CD14-positive monocyte (primary cell): ENCODE results near the gene CCND3. TPM values are rescaled to one million over a fixed set of nuclear protein-coding genes. Genes with fewer than 3 reads are reported as not detected.
"Not testable (repeated sequence)": the region's sequence is repeated elsewhere in the genome, so short reads cannot be mapped to it uniquely, and the experiment has no call there.

Source experiments
- DNase-seq, 3 donors: peaks; one replicate each; pipeline ENCODE4 v3.0.0-alpha.2; 2011 to 2022
- H2AFZ ChIP-seq: 2 replicates; pipeline ENCODE4 v1.6.0; 2012; ENCODE audit warnings: mild to moderate bottlenecking, low read depth, low read length, inconsistent platforms; ENCODE audit not compliant: insufficient read depth, poor library complexity, severe bottlenecking
- H3K27ac ChIP-seq, 2 donors: 1 replicate in 1 of 2; 2 replicates in 1 of 2; pipeline ENCODE4 v1.5.1; 2012 to 2013; ENCODE audit warnings: low read length in 2 of 2, control low read depth in 1 of 2, inconsistent platforms in 1 of 2, low read depth in 1 of 2, mild to moderate bottlenecking in 1 of 2
- H3K27me3 ChIP-seq, 2 donors: one replicate each; pipeline versions ENCODE4 v1.6.0 to v1.6.1; 2011 to 2013; ENCODE audit warnings: low read length in 2 of 2; ENCODE audit not compliant: control insufficient read depth in 2 of 2, insufficient read depth in 2 of 2
- H3K36me3 ChIP-seq, 2 donors: replicated peaks in 1 of 2; 1 replicate in 1 of 2; 2 replicates in 1 of 2; pipeline versions ENCODE4 v1.5.1 to v1.6.1; 2012 to 2013; ENCODE audit warnings: low read length in 2 of 2, control low read depth in 1 of 2, inconsistent platforms in 1 of 2, mild to moderate bottlenecking in 1 of 2; ENCODE audit not compliant: insufficient read depth in 2 of 2, control insufficient read depth in 1 of 2
- H3K4me1 ChIP-seq, 2 donors: 1 replicate in 1 of 2; 2 replicates in 1 of 2; pipeline versions ENCODE4 v1.5.1 to v1.6.1; 2012 to 2013; ENCODE audit warnings: low read length in 2 of 2, control low read depth in 1 of 2, inconsistent platforms in 1 of 2, mild to moderate bottlenecking in 1 of 2, moderate library complexity in 1 of 2; ENCODE audit not compliant: insufficient read depth in 2 of 2, control insufficient read depth in 1 of 2
- H3K4me2 ChIP-seq: replicated peaks from 2 replicates; pipeline ENCODE3; 2012; ENCODE audit warnings: low read length, moderate library complexity, mild to moderate bottlenecking; ENCODE audit not compliant: poor library complexity, severe bottlenecking; ENCODE audit errors: extremely low read depth
- H3K4me3 ChIP-seq, 3 experiments: fragments of 200-600 bp in 1 of 3; sonication (generic) in 1 of 3; replicated peaks in 1 of 3; 1 replicate in 2 of 3; 2 replicates in 1 of 3; pipeline ENCODE4 v1.5.1; 2011 to 2013; ENCODE audit warnings: low read length in 3 of 3, mild to moderate bottlenecking in 3 of 3, control low read depth in 2 of 3, low read depth in 2 of 3, inconsistent platforms in 1 of 3, moderate library complexity in 1 of 3
- H3K79me2 ChIP-seq: 2 replicates; pipeline ENCODE4 v1.6.0; 2012; ENCODE audit warnings: mild to moderate bottlenecking, control low read depth, inconsistent platforms, low read length, moderate library complexity; ENCODE audit not compliant: insufficient read depth
- H3K9ac ChIP-seq: 2 replicates; pipeline ENCODE4 v1.6.0; 2017; ENCODE audit warnings: low read length, mild to moderate bottlenecking; ENCODE audit not compliant: insufficient read depth, poor library complexity, severe bottlenecking
- H3K9me3 ChIP-seq, 2 donors: replicated peaks in 1 of 2; 1 replicate in 1 of 2; 2 replicates in 1 of 2; pipeline versions ENCODE4 v1.5.1 to v1.6.1; 2012 to 2013; ENCODE audit warnings: low read length in 2 of 2, control low read depth in 1 of 2; ENCODE audit not compliant: control insufficient read depth in 1 of 2, insufficient read depth in 1 of 2
- H4K20me1 ChIP-seq: 2 replicates; pipeline ENCODE4 v1.6.0; 2012; ENCODE audit warnings: mild to moderate bottlenecking, low read length, control low read depth, moderate library complexity; ENCODE audit not compliant: insufficient read depth
- H3K27ac Mint-ChIP-seq, 7 donors: one replicate each; pipeline ENCODE4 v1.8.0; 2020; ENCODE audit warnings: mild to moderate bottlenecking in 7 of 7, mixed read lengths in 7 of 7, moderate library complexity in 6 of 7, inconsistent platforms in 2 of 7
- H3K27me3 Mint-ChIP-seq, 3 donors: one replicate each; pipeline ENCODE4 v1.8.0; 2021 to 2022; ENCODE audit warnings: low read depth in 3 of 3, mild to moderate bottlenecking in 3 of 3, mixed read lengths in 3 of 3, moderate library complexity in 3 of 3, inconsistent platforms in 1 of 3
- H3K36me3 Mint-ChIP-seq, 2 donors: one replicate each; pipeline ENCODE4 v1.8.0; 2020; ENCODE audit warnings: mixed read lengths in 2 of 2, inconsistent platforms in 1 of 2, mild to moderate bottlenecking in 1 of 2
- H3K4me1 Mint-ChIP-seq: one replicate; pipeline ENCODE4 v1.8.0; 2020; ENCODE audit warnings: mild to moderate bottlenecking, mixed read lengths
- H3K4me3 Mint-ChIP-seq, 2 donors: one replicate each; pipeline ENCODE4 v1.8.0; 2020; ENCODE audit warnings: mild to moderate bottlenecking in 2 of 2, mixed read lengths in 2 of 2, moderate library complexity in 1 of 2
- H3K9me3 Mint-ChIP-seq, 7 donors: one replicate each; pipeline ENCODE4 v1.8.0; 2020 to 2022; ENCODE audit warnings: mixed read lengths in 7 of 7, mild to moderate bottlenecking in 6 of 7, moderate library complexity in 6 of 7, inconsistent platforms in 2 of 7
- WGBS: methylation state at CpG from one replicate; pipeline ENCODE4 v1.1.5; 2013; ENCODE audit warnings: missing lambda C conversion rate; ENCODE audit not compliant: insufficient coverage; 5-methylcytosine and 5-hydroxymethylcytosine counted together
- intact Hi-C, 2 donors: fragments of 100-400 bp; cut with micrococcal nuclease; formaldehyde crosslinking; loops; one replicate each; pipeline versions ENCODE4 v1.15.0 to v1.15.1; 2023
- polyA plus RNA-seq, 3 donors: library from polyadenylated mRNA; depleted of rRNA in 1 of 3; unstranded in 2 of 3; stranded (reverse) in 1 of 3; fragments of 300-500 nt in 2 of 3; fragments of >200 nt in 1 of 3; fragmentation: Illumina TruSeq in 2 of 3; gene quantifications; 1 replicate in 2 of 3; 2 replicates in 1 of 3; pipeline ENCODE4 v1.2.3, GENCODE V29; 2012 to 2021
- TF ChIP-seq, protein P1 (sequence below): fragments of 200-600 bp; IDR thresholded peaks from one replicate; pipeline ENCODE4 v1.8.0; 2022; ENCODE audit warnings: antibody characterized with exemption, mild to moderate bottlenecking

The CCND3 gene
- polyA plus RNA-seq, 3 donors, result 166 to 273 (median 259) TPM

DNA sequence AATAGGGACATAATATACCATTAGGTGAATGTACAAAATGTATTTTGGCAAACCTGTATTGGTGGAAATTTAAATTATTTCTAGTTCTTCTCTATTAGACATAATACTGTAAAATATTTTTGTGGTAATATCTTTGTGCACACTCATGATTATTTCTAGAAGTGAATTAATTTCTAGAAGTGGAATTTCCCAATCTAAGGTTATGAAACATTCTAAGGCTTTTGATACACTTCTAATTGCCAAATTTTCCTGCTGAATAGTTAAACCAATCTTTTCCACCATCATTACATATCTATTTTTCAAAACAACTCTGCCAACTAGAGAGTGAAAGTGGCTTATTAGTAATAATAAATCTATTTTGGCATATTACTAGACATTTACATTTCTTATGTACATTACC, 1.8 kb upstream of the CCND3 start:
- peaks cover 28% of the 10 kb centered on the region for H4K20me1 ChIP-seq
- H3K4me3 ChIP-seq, result no peak overlapping the region
- H3K4me1 Mint-ChIP-seq, result peaks cover 41% of the 10 kb centered on the region
- H3K79me2 ChIP-seq, result peaks cover 46% of the 10 kb centered on the region
- H3K4me2 ChIP-seq, result no peak overlapping the region
- H3K27me3 ChIP-seq, result no peaks in the 10 kb centered on the region
- peak in 2 of 3 donors; percentile 33 to 57 for DNase-seq
- H3K27ac ChIP-seq, result no peak overlapping the region
- no peaks in the 10 kb centered on the region for H3K36me3 ChIP-seq
- peaks cover 0 to 15% of the 10 kb centered on the region in 2 donors for H3K36me3 Mint-ChIP-seq
- H3K4me1 ChIP-seq, result peaks cover 43 to 54% of the 10 kb centered on the region in 2 donors
- peaks cover 0 to 3% (median 0%) of the 10 kb centered on the region in 7 donors for H3K9me3 Mint-ChIP-seq
- TF ChIP-seq, protein P1, sequence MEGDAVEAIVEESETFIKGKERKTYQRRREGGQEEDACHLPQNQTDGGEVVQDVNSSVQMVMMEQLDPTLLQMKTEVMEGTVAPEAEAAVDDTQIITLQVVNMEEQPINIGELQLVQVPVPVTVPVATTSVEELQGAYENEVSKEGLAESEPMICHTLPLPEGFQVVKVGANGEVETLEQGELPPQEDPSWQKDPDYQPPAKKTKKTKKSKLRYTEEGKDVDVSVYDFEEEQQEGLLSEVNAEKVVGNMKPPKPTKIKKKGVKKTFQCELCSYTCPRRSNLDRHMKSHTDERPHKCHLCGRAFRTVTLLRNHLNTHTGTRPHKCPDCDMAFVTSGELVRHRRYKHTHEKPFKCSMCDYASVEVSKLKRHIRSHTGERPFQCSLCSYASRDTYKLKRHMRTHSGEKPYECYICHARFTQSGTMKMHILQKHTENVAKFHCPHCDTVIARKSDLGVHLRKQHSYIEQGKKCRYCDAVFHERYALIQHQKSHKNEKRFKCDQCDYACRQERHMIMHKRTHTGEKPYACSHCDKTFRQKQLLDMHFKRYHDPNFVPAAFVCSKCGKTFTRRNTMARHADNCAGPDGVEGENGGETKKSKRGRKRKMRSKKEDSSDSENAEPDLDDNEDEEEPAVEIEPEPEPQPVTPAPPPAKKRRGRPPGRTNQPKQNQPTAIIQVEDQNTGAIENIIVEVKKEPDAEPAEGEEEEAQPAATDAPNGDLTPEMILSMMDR, result no peak
- intact Hi-C loops, result no loop called here
- H3K27me3 Mint-ChIP-seq, result peaks cover 0 to 1% (median 0%) of the 10 kb centered on the region in 3 donors
- no peaks in the 10 kb centered on the region for H3K9me3 ChIP-seq
- no peak overlapping the region for H2AFZ ChIP-seq
- H3K9ac ChIP-seq, result no peak overlapping the region
- H3K27ac Mint-ChIP-seq, result peak overlapping the region in 4 of 7 donors; percentile 20 to 74 (median 40)
- no peak overlapping the region for H3K4me3 Mint-ChIP-seq

DNA sequence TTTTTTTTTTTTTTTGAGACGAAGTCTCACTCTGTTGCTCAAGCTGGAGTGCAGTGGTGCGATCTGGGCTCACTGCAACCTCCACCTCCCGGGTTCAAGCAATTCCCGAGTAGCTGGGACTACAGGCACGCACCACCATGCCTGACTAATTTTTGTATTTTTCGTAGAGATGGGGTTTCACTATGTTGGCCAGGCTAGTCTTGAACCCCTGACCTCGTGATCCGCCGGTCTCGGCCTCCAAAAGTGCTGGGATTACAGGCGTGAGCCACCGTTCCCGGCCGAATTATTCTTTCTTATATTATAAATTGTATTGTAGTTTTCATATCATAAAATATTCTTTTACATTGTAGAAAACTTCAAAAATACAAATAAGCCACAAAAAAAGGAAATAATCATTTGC, 1.3 kb upstream of the CCND3 start:
- H3K27me3 Mint-ChIP-seq, H3K4me3 ChIP-seq, intact Hi-C loops, H3K4me3 Mint-ChIP-seq, DNase-seq, H3K4me2 ChIP-seq, H3K9ac ChIP-seq, H2AFZ ChIP-seq, H3K9me3 Mint-ChIP-seq, H3K36me3 ChIP-seq, H3K9me3 ChIP-seq, H3K27me3 ChIP-seq: not testable (repeated sequence)
- 84% methylated on average over 4 of the region's 14 CpGs for WGBS
- peaks cover 52% of the 10 kb centered on the region for H3K79me2 ChIP-seq
- Mint-ChIP-seq H3K4me1 (peaks cover 47% of the 10 kb centered on the region), H3K27ac (peak overlapping the region in 6 of 7 donors; percentile 84 to 98 (median 95)), H3K36me3 (peaks cover 0 to 18% of the 10 kb centered on the region in 2 donors)
- H3K27ac ChIP-seq, result peak overlapping the region; percentile 57 to 81
- H3K4me1 ChIP-seq, result peaks cover 48 to 60% of the 10 kb centered on the region in 2 donors
- peaks cover 33% of the 10 kb centered on the region for H4K20me1 ChIP-seq
